Thymus (tissue), 11 donors: ENCODE measurements around the gene TRERF1. TPM values are rescaled to one million over a fixed set of nuclear protein-coding genes. Genes with fewer than 3 reads are reported as not detected.

ENCODE experiments used
- DNase-seq, 9 donors: peaks; one replicate each; pipeline ENCODE4 v3.0.0-alpha.2; 2013; ENCODE audit warnings: low spot score in 9 of 9, low read depth in 6 of 9, missing footprints in 1 of 9
- H3K27ac ChIP-seq, 2 donors: one replicate each; pipeline ENCODE4 v1.5.1; 2013; ENCODE audit warnings: control low read depth in 1 of 2, low read depth in 1 of 2, low read length in 1 of 2, mild to moderate bottlenecking in 1 of 2, moderate library complexity in 1 of 2
- H3K27me3 ChIP-seq, 2 donors: one replicate each; pipeline ENCODE4 v1.5.1; 2013; ENCODE audit warnings: low read length in 1 of 2; ENCODE audit not compliant: control insufficient read depth in 2 of 2, insufficient read depth in 1 of 2
- H3K36me3 ChIP-seq, 2 donors: one replicate each; pipeline ENCODE4 v1.5.1; 2013; ENCODE audit warnings: low read length in 1 of 2, mild to moderate bottlenecking in 1 of 2, moderate library complexity in 1 of 2; ENCODE audit not compliant: control insufficient read depth in 2 of 2, insufficient read depth in 2 of 2
- H3K4me1 ChIP-seq, 2 donors: one replicate each; pipeline ENCODE4 v1.5.1; 2013; ENCODE audit warnings: low read length in 2 of 2; ENCODE audit not compliant: control insufficient read depth in 2 of 2, insufficient read depth in 2 of 2
- H3K4me3 ChIP-seq, 2 donors: one replicate each; pipeline ENCODE4 v1.5.1; 2013; ENCODE audit warnings: low read length in 2 of 2, control low read depth in 1 of 2, mild to moderate bottlenecking in 1 of 2
- H3K9me3 ChIP-seq, 2 donors: one replicate each; pipeline ENCODE4 v1.5.1; 2013; ENCODE audit warnings: low read length in 1 of 2, mild to moderate bottlenecking in 1 of 2; ENCODE audit not compliant: control insufficient read depth in 2 of 2, insufficient read depth in 1 of 2
- WGBS: extraction: QIAGEN DNeasy Blood & Tissue Kit; methylation state at CpG from one replicate; pipeline ENCODE4 v1.1.7; 2013; 5-methylcytosine and 5-hydroxymethylcytosine counted together
- polyA plus RNA-seq: library from polyadenylated mRNA; stranded (reverse); fragments of 200-250 nt; gene quantifications from one replicate; pipeline ENCODE4 v1.2.3, GENCODE V29; 2013
- total RNA-seq: library from RNA; stranded (reverse); fragments of 120-200 nt; gene quantifications from one replicate; pipeline ENCODE4 v1.2.4, GENCODE V29; 2013
- donor health status: healthy.

TRERF1 gene
- total and polyA plus RNA-seq, 2 donors, result 5.4 to 8.9 TPM

DNA sequence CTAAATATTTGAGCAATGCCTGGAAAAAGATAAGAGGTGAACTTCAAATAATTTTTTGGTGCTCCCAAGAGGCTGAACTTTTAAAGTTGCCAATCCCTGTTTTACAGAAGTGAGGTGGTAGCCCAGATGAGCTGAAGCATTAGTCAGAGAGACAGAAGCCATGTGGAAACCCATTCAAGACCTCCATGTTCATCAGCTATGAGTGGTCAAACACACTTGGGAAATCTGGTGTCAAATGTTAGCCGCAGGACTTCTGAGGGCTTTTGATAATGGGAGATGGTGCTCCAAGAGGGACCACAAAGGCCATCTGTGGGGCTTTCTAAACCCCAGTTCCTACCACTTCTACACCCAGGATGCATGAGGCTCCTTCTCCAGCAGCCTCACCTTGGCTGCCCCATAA lies 156.5 kb downstream of the TRERF1 start:
- no peak for DNase-seq
- no peaks in the 10 kb centered on the region for H3K27me3 ChIP-seq
- H3K4me1 ChIP-seq, result peaks cover 10 to 16% of the 10 kb centered on the region in 2 donors
- WGBS, result 96% methylated on average over 1 of the region's 1 CpG
- H3K36me3 ChIP-seq, result peaks cover 11 to 16% of the 10 kb centered on the region in 2 donors
- H3K4me3 ChIP-seq, result no peak overlapping the region
- no peak overlapping the region for H3K27ac ChIP-seq
- H3K9me3 ChIP-seq, result no peaks in the 10 kb centered on the region

DNA sequence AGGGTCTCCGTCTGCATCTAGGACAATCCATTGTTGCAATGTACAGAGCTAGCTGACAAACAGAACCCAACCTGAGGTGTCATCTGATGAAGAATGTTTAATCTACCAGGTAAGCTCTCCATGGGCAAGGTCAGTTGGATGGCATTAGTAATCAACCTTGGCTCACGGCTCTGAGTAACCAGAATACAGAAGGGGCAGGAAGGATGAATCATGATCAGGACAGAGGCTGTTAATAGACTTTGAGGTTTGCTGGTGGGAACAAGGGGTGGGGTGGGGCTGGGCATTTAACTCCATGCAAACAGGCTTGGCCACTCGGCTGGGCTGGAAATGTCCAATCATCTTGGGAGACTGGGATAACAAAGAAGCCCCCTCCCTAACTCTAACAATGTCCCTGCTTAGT lies 157.0 kb downstream of the TRERF1 start:
- H3K27me3 ChIP-seq, result no peaks in the 10 kb centered on the region
- peaks cover 10 to 16% of the 10 kb centered on the region in 2 donors for H3K4me1 ChIP-seq
- H3K27ac ChIP-seq, result peak overlapping the region in 1 of 2 donors; percentile 1
- no peak for DNase-seq
- peaks cover 9 to 12% of the 10 kb centered on the region in 2 donors for H3K36me3 ChIP-seq
- H3K9me3 ChIP-seq, result no peaks in the 10 kb centered on the region
- WGBS, result 95% methylated on average over 3 of the region's 3 CpGs
- H3K4me3 ChIP-seq, result no peak overlapping the region

DNA sequence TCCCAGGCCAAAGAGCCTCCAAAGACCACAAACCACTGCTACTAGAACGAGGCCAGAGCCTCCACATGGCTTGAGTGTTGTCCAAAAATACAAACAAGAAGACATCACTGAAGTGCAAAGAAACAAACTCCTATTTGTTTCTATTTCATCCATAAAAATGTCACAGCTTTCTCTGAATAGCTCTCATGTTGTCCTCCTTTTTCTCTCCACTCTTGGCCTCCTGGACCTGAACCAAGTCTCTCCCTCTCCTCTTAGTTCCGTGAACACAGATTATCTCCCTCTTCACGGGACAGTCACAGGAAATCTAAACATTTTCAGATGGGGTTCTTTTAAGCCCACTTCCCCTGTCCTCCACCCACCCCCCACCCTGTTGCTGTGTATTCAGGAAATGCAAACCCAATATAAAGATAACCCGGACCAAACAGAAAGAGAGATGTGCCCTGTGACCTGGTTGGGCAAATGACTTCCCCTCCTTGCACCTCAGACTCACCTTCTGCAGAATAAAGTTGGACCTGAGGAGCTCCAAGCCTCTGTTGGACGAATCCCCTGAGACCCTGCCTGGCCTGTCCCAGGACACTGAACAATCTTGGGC lies 158.2 kb downstream of the TRERF1 start:
- 42% methylated on average over 5 of the region's 5 CpGs for WGBS
- peak in 1 of 9 donors; percentile 30 for DNase-seq
- Histone ChIP-seq H3K27ac (peak overlapping the region in 1 of 2 donors; percentile 40), H3K9me3 (no peaks in the 10 kb centered on the region), H3K27me3 (no peaks in the 10 kb centered on the region), H3K36me3 (peaks cover 8 to 11% of the 10 kb centered on the region in 2 donors), H3K4me3 (no peak overlapping the region), H3K4me1 (peaks cover 10 to 16% of the 10 kb centered on the region in 2 donors)

GRCh38 chr6:42292004-42292740 lies 159.6 kb downstream of the TRERF1 start:
- H3K36me3 ChIP-seq, result peaks cover 8 to 11% of the 10 kb centered on the region in 2 donors
- no peaks in the 10 kb centered on the region for H3K27me3 ChIP-seq
- H3K4me3 ChIP-seq, result no peak overlapping the region
- peaks cover 0 to 2% of the 10 kb centered on the region in 2 donors for H3K9me3 ChIP-seq
- no peak overlapping the region for H3K27ac ChIP-seq
- no peak for DNase-seq
- peaks cover 10 to 16% of the 10 kb centered on the region in 2 donors for H3K4me1 ChIP-seq
- 96% methylated on average over 9 of the region's 9 CpGs for WGBS

DNA sequence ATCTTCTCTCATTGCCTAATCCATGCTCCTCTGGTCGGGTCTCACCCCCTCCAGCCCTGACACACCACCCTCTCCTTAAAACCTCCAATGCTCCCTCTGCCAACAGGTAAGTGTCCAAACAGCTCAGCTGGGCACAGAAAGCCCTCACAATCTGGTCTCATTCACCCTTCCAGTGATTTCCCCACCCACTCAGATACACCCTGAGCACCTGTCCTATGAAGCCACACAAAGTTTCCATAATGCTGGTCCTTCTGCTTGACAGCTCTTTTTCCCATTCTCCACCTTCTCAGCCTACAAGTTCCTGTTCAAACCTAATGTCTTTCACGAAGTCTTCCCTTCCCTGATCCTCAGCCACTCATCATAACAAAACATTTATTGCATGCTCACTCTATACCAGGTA lies 164.0 kb downstream of the TRERF1 start:
- DNase-seq, result no peak
- no peaks in the 10 kb centered on the region for H3K4me1 ChIP-seq
- H3K27me3 ChIP-seq, result no peaks in the 10 kb centered on the region
- H3K36me3 ChIP-seq, result peaks cover 8 to 11% of the 10 kb centered on the region in 2 donors
- peaks cover 0 to 4% of the 10 kb centered on the region in 2 donors for H3K9me3 ChIP-seq
- no peak overlapping the region for H3K4me3 ChIP-seq
- WGBS, result 92% methylated on average over 2 of the region's 2 CpGs
- H3K27ac ChIP-seq, result no peak overlapping the region

DNA sequence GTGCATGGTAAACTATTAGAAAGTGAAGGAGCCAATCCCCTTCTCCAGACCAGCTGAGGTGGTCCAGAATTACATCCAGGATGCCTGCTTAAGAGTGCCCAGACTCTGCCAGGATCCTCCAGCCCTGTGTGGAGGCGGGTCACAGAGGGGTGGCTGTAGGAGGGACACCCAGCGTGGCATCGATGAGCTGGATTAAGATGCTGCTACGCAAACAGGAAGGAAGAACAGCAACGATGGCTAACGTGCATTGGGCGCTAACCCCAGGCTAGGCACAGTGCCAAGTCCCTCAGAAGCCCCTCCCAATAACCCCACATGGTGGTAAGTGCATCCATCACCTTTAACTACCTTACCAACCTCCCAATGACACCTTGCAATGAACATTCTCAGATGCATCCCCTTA lies 170.2 kb downstream of the TRERF1 start:
- H3K27ac ChIP-seq, result peak overlapping the region; percentile 53 to 68
- peaks cover 2 to 4% of the 10 kb centered on the region in 2 donors for H3K36me3 ChIP-seq
- no peak overlapping the region for H3K4me3 ChIP-seq
- H3K4me1 ChIP-seq, result peaks cover 35 to 53% of the 10 kb centered on the region in 2 donors
- WGBS, result 29% methylated on average over 7 of the region's 7 CpGs
- H3K27me3 ChIP-seq, result no peaks in the 10 kb centered on the region
- H3K9me3 ChIP-seq, result peaks cover 0 to 3% of the 10 kb centered on the region in 2 donors
- no peak for DNase-seq

GRCh38 chr6:42280966-42281533 lies 170.7 kb downstream of the TRERF1 start:
- Histone ChIP-seq H3K9me3 (peaks cover 0 to 3% of the 10 kb centered on the region in 2 donors), H3K27ac (peak overlapping the region; percentile 53 to 68), H3K27me3 (no peaks in the 10 kb centered on the region), H3K4me3 (no peak overlapping the region), H3K36me3 (peaks cover 3 to 4% of the 10 kb centered on the region in 2 donors), H3K4me1 (peaks cover 35 to 53% of the 10 kb centered on the region in 2 donors)
- 95% methylated on average over 5 of the region's 5 CpGs for WGBS
- no peak for DNase-seq

DNA sequence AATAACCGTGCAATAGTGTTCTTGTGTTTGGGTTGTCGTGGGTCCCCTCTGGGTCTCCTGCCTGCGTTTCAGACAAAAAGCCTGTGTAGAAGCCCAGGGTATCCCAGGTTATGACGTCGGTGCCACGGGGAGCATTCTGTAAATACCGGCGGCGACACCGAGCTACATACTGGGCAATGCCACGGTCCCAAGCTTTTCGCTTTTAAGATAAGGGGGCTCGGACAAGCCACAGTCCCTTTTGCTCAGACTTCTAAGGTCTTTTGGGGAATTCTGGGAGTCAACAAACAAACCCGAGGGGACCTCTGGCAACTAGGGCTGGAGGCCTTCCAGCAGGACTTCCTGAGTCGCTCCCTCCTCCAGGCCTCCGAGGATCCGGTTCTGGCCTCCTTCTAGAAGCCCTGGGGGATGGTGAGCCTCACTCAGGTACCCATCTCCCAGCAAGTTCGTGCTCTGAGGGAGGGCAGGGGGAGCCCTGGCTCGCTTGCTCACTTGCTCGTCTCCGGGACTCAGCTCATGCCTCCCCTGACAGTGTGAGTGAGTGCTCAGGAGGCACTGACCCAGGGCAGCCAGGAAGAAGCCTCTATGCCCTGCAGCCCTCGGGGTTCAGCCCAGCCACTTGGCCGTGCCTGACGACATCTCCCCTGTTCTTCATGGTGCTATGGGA lies 171.6 kb downstream of the TRERF1 start:
- peaks cover 0 to 3% of the 10 kb centered on the region in 2 donors for H3K9me3 ChIP-seq
- peak overlapping the region; percentile 61 to 77 for H3K27ac ChIP-seq
- peaks cover 35 to 53% of the 10 kb centered on the region in 2 donors for H3K4me1 ChIP-seq
- H3K27me3 ChIP-seq, result no peaks in the 10 kb centered on the region
- DNase-seq, result no peak
- H3K36me3 ChIP-seq, result peaks cover 4 to 5% of the 10 kb centered on the region in 2 donors
- no peak overlapping the region for H3K4me3 ChIP-seq
- WGBS, result 92% methylated on average over 24 of the region's 24 CpGs
